Stomach smooth muscle (tissue), 2 donors: Measurements from ENCODE around the gene UGT1A9.
"Not testable (repeated sequence)": the region's sequence is repeated elsewhere in the genome, so short reads cannot be mapped to it uniquely, and the experiment has no call there.

Source experiments
- H3K27ac ChIP-seq: one replicate; pipeline ENCODE4 v1.7.0; 2013; ENCODE audit warnings: mild to moderate bottlenecking, low read length, inconsistent platforms
- H3K27me3 ChIP-seq, 2 donors: one replicate each; pipeline ENCODE4 v1.7.0; 2013; ENCODE audit warnings: low read length in 2 of 2; ENCODE audit not compliant: insufficient read depth in 2 of 2, control insufficient read depth in 1 of 2
- H3K36me3 ChIP-seq, 2 donors: one replicate each; pipeline ENCODE4 v1.7.0; 2013; ENCODE audit warnings: low read length in 2 of 2; ENCODE audit not compliant: control insufficient read depth in 2 of 2, insufficient read depth in 2 of 2
- H3K4me1 ChIP-seq: one replicate; pipeline ENCODE4 v1.7.0; 2013; ENCODE audit warnings: low read length; ENCODE audit not compliant: control insufficient read depth, insufficient read depth
- H3K4me3 ChIP-seq, 2 donors: one replicate each; pipeline ENCODE4 v1.7.0; 2013; ENCODE audit warnings: low read length in 2 of 2
- H3K9ac ChIP-seq, 2 donors: one replicate each; pipeline ENCODE4 v1.7.0; 2013; ENCODE audit warnings: low read length in 2 of 2, mild to moderate bottlenecking in 1 of 2
- H3K9me3 ChIP-seq, 2 donors: one replicate each; pipeline ENCODE4 v1.7.0; 2013; ENCODE audit warnings: low read length in 2 of 2; ENCODE audit not compliant: control insufficient read depth in 2 of 2
- donor health status: healthy.
- donor health status: Pancreatic carcinoma.

Gene UGT1A9

DNA sequence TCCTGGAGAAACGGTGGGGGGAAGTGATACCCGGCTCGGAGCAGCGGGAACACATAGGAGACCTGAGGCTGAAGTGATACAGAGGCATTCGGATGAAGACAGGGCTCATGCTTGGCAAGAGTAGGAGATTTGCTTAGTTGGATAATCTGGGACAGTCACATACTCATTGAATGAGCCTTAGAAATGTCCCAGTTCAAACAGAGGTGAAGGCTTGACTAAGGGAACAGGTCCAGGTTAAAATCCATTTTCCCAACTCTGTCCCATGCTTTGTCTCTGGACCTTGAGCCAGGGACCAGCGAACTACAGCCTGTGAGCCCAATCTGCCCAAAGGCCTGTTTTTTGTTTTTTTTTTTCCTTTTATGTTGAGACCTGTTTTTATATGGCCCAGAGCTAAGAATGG, 22.3 kb downstream of the UGT1A9 start:
- Histone ChIP-seq H3K4me3 (no peak overlapping the region), H3K27me3 (peaks cover 0 to 2% of the 10 kb centered on the region in 2 donors), H3K9ac (no peak overlapping the region), H3K9me3 (no peaks in the 10 kb centered on the region), H3K4me1 (no peaks in the 10 kb centered on the region), H3K36me3 (no peaks in the 10 kb centered on the region), H3K27ac (no peak overlapping the region)

- no peaks in the 10 kb centered on the region for H3K36me3 ChIP-seq
- H3K9me3 ChIP-seq, result no peaks in the 10 kb centered on the region
- H3K27ac ChIP-seq, result no peak overlapping the region
- H3K4me1 ChIP-seq, result no peaks in the 10 kb centered on the region
- no peaks in the 10 kb centered on the region for H3K27me3 ChIP-seq
- no peak overlapping the region for H3K4me3 ChIP-seq
- H3K9ac ChIP-seq, result no peak overlapping the region
Observed at GRCh38 chr2:233698740-233699139, 27.0 kb downstream of the UGT1A9 start.

- no peaks in the 10 kb centered on the region for H3K4me1 ChIP-seq
- H3K27ac ChIP-seq, result no peak overlapping the region
- H3K9ac ChIP-seq, result no peak overlapping the region
- H3K4me3 ChIP-seq, result no peak overlapping the region
- no peaks in the 10 kb centered on the region for H3K27me3 ChIP-seq
- no peaks in the 10 kb centered on the region for H3K9me3 ChIP-seq
- no peaks in the 10 kb centered on the region for H3K36me3 ChIP-seq
Observed at GRCh38 chr2:233699424-233700027, 27.8 kb downstream of the UGT1A9 start.

DNA sequence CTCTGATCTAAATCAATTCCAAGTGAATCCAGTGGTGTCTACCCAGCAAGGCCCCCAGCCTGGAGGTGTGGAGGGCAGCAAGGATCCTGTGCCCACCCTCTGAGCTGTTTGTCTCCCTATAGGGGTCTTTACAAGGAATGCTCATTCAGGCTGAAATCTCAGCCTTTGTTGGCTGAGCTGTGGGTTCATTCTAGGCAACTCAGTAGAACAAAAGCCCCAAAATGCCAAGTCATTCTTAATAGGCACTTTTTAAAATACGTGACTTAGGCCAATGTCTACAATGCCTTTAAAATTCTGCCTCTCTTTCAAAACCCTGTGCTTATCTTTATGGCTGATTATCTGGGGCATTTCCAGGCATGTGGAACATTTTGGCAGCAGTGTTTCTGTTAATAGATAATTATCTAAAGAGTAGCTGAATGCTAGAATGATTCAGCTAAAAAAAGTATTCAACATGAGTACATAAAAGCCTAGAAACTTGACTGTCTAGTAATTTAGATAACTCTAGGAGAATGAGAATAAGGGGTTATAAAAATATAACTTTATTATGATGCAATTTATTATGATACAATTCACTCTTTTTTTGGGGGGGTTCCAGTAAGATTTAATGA, 28.4 kb downstream of the UGT1A9 start:
- no peak overlapping the region for H3K4me3 ChIP-seq
- no peaks in the 10 kb centered on the region for H3K36me3 ChIP-seq
- no peak overlapping the region for H3K27ac ChIP-seq
- H3K9me3 ChIP-seq, result no peaks in the 10 kb centered on the region
- H3K27me3 ChIP-seq, result no peaks in the 10 kb centered on the region
- H3K9ac ChIP-seq, result no peak overlapping the region
- no peaks in the 10 kb centered on the region for H3K4me1 ChIP-seq

GRCh38 chr2:233700842-233701241, 29.1 kb downstream of the UGT1A9 start:
- H3K27me3 ChIP-seq, H3K27ac ChIP-seq: not testable (repeated sequence)

DNA sequence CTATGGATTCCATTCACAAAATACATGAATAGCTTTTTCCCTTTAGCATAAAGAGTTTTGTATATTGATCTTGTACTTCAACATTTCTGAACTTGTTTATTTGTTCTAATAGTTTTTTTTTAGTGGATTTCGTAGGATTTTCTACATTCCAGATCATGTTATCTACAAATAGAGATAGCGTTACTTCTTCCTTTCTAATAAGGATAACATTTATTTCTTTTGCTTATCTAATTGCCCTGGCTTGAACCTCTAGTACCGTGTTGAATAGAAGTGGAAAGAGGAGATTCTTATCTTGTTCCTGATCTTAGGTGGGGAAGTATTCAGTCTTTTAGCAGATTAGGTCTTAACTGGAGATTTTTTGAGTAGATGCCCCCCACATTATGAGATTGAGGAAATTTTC, 30.5 kb downstream of the UGT1A9 start:
- no peaks in the 10 kb centered on the region for H3K27me3 ChIP-seq
- no peaks in the 10 kb centered on the region for H3K9me3 ChIP-seq
- no peak overlapping the region for H3K4me3 ChIP-seq
- no peak overlapping the region for H3K9ac ChIP-seq
- H3K27ac ChIP-seq, result no peak overlapping the region
- H3K36me3 ChIP-seq, result no peaks in the 10 kb centered on the region
- no peaks in the 10 kb centered on the region for H3K4me1 ChIP-seq

More at GRCh38 chr2:233700842-233701241, 29.1 kb downstream of the UGT1A9 start:
- not testable (repeated sequence) for H3K36me3 ChIP-seq, H3K4me1 ChIP-seq, H3K4me3 ChIP-seq, H3K9me3 ChIP-seq, H3K9ac ChIP-seq

- Histone ChIP-seq H3K9ac (no peak overlapping the region), H3K27me3 (peaks cover under 1 to 2% of the 10 kb centered on the region in 2 donors), H3K27ac (no peak overlapping the region), H3K4me3 (no peak overlapping the region), H3K9me3 (no peaks in the 10 kb centered on the region), H3K36me3 (no peaks in the 10 kb centered on the region), H3K4me1 (no peaks in the 10 kb centered on the region)
Observed at GRCh38 chr2:233705911-233706506, 34.3 kb downstream of the UGT1A9 start.

DNA sequence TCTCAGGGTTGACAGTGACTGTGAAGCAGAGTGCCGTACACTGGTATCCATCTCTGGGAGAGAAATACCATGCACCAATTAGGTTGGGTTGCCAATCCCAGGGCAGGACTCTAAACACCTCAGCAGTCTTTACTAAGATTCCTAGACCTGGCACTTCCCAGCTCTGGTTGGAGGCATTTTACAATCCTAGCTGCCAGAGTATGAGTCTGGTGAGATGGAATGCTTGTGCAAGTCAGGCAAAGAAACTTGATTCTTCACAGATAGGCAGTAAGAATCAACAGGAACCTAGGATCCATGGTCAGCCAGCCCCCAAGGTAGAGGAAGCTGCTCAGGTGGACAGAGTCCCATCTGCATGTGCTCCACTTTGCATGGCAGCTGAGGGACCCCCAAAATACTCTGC, 35.0 kb downstream of the UGT1A9 start:
- Histone ChIP-seq H3K9me3 (no peaks in the 10 kb centered on the region), H3K4me3 (no peak overlapping the region), H3K36me3 (no peaks in the 10 kb centered on the region), H3K27me3 (peaks cover 2 to 3% of the 10 kb centered on the region in 2 donors), H3K4me1 (no peaks in the 10 kb centered on the region), H3K9ac (no peak overlapping the region), H3K27ac (no peak overlapping the region)

- no peaks in the 10 kb centered on the region for H3K36me3 ChIP-seq
- H3K4me1 ChIP-seq, result no peaks in the 10 kb centered on the region
- no peak overlapping the region for H3K4me3 ChIP-seq
- H3K27ac ChIP-seq, result no peak overlapping the region
- H3K27me3 ChIP-seq, result peaks cover 2 to 5% of the 10 kb centered on the region in 2 donors
- no peaks in the 10 kb centered on the region for H3K9me3 ChIP-seq
- H3K9ac ChIP-seq, result no peak overlapping the region
Observed at GRCh38 chr2:233707940-233708644, 36.4 kb downstream of the UGT1A9 start.

GRCh38 chr2:233708942-233709341, 37.2 kb downstream of the UGT1A9 start:
- H3K27ac ChIP-seq, result no peak overlapping the region
- H3K27me3 ChIP-seq, result peaks cover 2 to 5% of the 10 kb centered on the region in 2 donors
- no peak overlapping the region for H3K9ac ChIP-seq
- H3K36me3 ChIP-seq, result no peaks in the 10 kb centered on the region
- no peak overlapping the region for H3K4me3 ChIP-seq
- H3K9me3 ChIP-seq, result no peaks in the 10 kb centered on the region
- no peaks in the 10 kb centered on the region for H3K4me1 ChIP-seq
